Colonic mucosa (tissue), 4 donors: ENCODE results near the gene FAM181B. TPM values are rescaled to one million over a fixed set of nuclear protein-coding genes. Genes with fewer than 3 reads are reported as not detected.

ENCODE experiments used
- DNase-seq: peaks from one replicate; pipeline ENCODE4 v3.0.0-alpha.2; 2020
- H3K27ac ChIP-seq: fragments of 200-600 bp; one replicate; pipeline ENCODE4 v1.8.0; 2021
- H3K27me3 ChIP-seq: fragments of 200-600 bp; one replicate; pipeline ENCODE4 v1.8.0; 2021
- H3K36me3 ChIP-seq: fragments of 200-600 bp; one replicate; pipeline ENCODE4 v1.8.0; 2021
- H3K4me1 ChIP-seq: fragments of 200-600 bp; one replicate; pipeline ENCODE4 v1.8.0; 2021; ENCODE audit warnings: mild to moderate bottlenecking
- H3K4me3 ChIP-seq: fragments of 200-600 bp; one replicate; pipeline ENCODE4 v1.8.0; 2021
- H3K9ac ChIP-seq, 2 donors: one replicate each; pipeline ENCODE4 v1.7.0; 2013; ENCODE audit warnings: control low read depth in 2 of 2, low read depth in 2 of 2, low read length in 2 of 2
- H3K9me3 ChIP-seq: fragments of 200-600 bp; one replicate; pipeline ENCODE4 v1.8.0; 2021
- intact Hi-C: fragments of 100-400 bp; cut with DNase I; formaldehyde crosslinking; loops from one replicate; pipeline ENCODE4 v1.14.1; 2022
- total RNA-seq, 2 donors: library from RNA; stranded (reverse); fragmentation: NEBNext Ultra II Directional in 1 of 2; extraction: Animal tissue kit (Norgen Biotek cat#: 25700) in 1 of 2; gene quantifications; one replicate each; pipeline ENCODE4 v1.2.1, GENCODE V29; 2021
- TF ChIP-seq, protein P1 (sequence below): fragments of 200-600 bp; IDR thresholded peaks from one replicate; pipeline ENCODE4 v1.8.0; 2022; ENCODE audit warnings: antibody characterized with exemption, mild to moderate bottlenecking
- donor health status: healthy.
- donor health status: DM: no; HTN: no; CAD: no.
- donor health status: DM: no; HTN: no; CAD: no.

The FAM181B gene
- total RNA-seq, 2 donors from 2014 or later: 0.12 to 0.32 TPM

DNA sequence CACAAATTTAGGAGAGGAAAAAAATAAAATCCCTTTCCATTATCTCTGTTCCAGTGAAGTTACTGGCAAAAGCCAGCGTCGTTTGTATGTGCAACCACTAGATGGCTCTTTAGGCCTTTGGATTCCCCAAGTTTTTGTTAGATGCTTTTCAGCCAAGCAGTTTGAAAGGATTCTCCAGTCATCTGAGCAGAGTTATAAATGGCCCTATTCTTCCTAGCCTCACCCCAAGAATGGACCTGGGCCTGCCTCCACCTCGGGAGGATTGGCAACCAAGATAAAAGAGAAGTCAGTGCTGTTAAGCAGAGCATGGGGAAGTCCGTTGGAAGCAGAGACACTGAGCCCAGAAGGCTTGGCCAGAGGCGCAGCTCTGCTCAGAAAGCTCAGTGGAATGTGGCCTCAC is 15.4 kb downstream of the FAM181B start:
- no peaks in the 10 kb centered on the region for H3K36me3 ChIP-seq
- no peaks in the 10 kb centered on the region for H3K4me1 ChIP-seq
- TF ChIP-seq, protein P1, sequence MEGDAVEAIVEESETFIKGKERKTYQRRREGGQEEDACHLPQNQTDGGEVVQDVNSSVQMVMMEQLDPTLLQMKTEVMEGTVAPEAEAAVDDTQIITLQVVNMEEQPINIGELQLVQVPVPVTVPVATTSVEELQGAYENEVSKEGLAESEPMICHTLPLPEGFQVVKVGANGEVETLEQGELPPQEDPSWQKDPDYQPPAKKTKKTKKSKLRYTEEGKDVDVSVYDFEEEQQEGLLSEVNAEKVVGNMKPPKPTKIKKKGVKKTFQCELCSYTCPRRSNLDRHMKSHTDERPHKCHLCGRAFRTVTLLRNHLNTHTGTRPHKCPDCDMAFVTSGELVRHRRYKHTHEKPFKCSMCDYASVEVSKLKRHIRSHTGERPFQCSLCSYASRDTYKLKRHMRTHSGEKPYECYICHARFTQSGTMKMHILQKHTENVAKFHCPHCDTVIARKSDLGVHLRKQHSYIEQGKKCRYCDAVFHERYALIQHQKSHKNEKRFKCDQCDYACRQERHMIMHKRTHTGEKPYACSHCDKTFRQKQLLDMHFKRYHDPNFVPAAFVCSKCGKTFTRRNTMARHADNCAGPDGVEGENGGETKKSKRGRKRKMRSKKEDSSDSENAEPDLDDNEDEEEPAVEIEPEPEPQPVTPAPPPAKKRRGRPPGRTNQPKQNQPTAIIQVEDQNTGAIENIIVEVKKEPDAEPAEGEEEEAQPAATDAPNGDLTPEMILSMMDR: peak; percentile 61
- DNase-seq: no peak
- H3K9ac ChIP-seq: no peak overlapping the region
- H3K27me3 ChIP-seq: no peaks in the 10 kb centered on the region
- H3K27ac ChIP-seq: no peak overlapping the region
- no peak overlapping the region for H3K4me3 ChIP-seq
- intact Hi-C loops: loop anchor here (5.0 kb wide), 1 partner anchor 144 kb away; no protein-coding TSS in a partner anchor
- no peaks in the 10 kb centered on the region for H3K9me3 ChIP-seq

DNA sequence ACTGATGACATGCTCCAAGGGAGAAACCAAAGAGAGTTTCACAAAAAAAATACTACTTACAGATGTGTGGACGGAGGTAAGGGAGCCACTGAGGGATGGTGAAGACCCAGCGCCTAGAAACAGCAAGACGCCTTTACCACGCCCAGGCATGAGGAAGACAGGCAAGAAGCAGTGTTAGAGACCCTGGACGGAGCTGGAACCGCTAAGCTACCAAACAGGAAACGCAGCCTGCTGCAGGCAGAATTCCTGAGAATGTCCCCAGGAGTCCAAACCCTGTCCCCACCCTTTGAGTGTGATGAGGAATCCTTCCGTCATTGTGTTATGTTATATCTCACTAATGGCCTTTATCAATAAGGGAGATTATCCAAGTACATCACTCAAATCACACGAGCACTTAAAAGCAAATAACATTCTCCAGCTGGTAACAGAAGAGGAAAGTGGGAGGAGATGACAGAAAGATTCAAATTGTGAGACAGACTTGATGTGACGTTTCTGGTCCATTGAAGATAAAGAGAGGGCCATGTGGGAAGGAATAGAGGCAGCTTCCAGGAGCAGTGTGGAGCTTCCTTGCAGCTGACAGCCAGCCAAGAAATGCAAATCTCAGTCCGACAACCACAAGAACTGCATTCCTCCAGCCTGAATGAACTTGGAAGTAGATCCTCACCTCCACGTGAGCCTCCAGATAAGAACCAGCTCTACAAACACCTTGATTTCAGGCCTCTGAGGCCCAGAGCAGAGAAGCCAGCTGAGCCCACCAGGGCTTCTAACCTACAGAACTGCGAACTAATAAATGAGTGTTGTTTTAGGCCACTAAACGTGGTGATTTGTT is 19.1 kb downstream of the FAM181B start:
- Histone ChIP-seq H3K4me3 (no peak overlapping the region), H3K27me3 (no peaks in the 10 kb centered on the region), H3K9me3 (no peaks in the 10 kb centered on the region), H3K4me1 (no peaks in the 10 kb centered on the region), H3K36me3 (no peaks in the 10 kb centered on the region), H3K9ac (no peak overlapping the region), H3K27ac (no peak overlapping the region)
- TF ChIP-seq, protein P1: no peak
- intact Hi-C loops: loop anchor here (5.0 kb wide), 1 partner anchor 148 kb away; no protein-coding TSS in a partner anchor
- DNase-seq: no peak

DNA sequence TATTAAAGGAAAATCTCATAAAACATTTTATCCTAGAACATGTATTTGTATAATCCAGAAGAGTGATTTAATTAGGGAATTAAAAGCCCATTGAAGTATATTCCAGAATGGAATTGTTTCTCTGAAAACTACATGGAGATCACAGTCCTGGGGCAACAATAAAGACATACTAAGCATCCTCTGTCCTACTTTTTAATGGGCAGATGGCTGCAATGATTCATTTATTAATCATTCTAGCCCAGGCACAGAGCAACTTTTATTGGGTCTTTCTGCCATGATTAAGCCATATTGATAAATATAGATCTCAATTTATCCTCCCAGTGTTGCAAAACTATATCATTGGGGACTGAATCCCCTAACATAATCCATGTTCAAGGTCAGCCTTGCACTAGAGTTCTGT is 22.0 kb downstream of the FAM181B start:
- H3K9ac ChIP-seq: no peak overlapping the region
- intact Hi-C loops: no loop called here
- no peak overlapping the region for H3K27ac ChIP-seq
- no peak overlapping the region for H3K4me3 ChIP-seq
- no peaks in the 10 kb centered on the region for H3K27me3 ChIP-seq
- DNase-seq: no peak
- TF ChIP-seq, protein P1: no peak
- H3K9me3 ChIP-seq: no peaks in the 10 kb centered on the region
- no peaks in the 10 kb centered on the region for H3K36me3 ChIP-seq
- no peaks in the 10 kb centered on the region for H3K4me1 ChIP-seq

DNA sequence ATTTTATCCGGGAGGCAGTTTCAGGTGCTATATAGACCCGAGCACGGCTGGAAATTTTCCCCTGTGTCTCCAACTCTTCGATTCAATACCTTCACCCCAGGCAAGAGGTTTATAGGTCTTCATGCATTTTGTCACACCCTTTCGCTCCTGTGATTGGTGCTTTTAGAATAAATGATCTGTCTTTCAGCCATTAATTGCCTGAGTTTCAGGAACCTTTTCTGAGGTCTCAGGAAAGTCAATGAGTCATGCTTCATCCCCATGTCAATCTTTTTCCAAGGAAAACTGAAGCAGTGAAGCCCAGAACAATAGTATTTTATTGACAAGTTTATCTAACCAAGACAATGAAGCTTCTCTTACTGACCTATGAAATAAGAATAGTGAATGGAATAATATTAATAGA is 29.9 kb downstream of the FAM181B start:
- H3K4me3 ChIP-seq: no peak overlapping the region
- no peaks in the 10 kb centered on the region for H3K27me3 ChIP-seq
- no peak overlapping the region for H3K27ac ChIP-seq
- intact Hi-C loops: no loop called here
- H3K4me1 ChIP-seq: no peaks in the 10 kb centered on the region
- no peaks in the 10 kb centered on the region for H3K36me3 ChIP-seq
- TF ChIP-seq, protein P1: no peak
- H3K9ac ChIP-seq: no peak overlapping the region
- DNase-seq: no peak
- no peaks in the 10 kb centered on the region for H3K9me3 ChIP-seq

GRCh38 chr11:82703226-82703625 is 30.4 kb downstream of the FAM181B start:
- no peak overlapping the region for H3K4me3 ChIP-seq
- DNase-seq: no peak
- no peaks in the 10 kb centered on the region for H3K4me1 ChIP-seq
- intact Hi-C loops: no loop called here
- no peak overlapping the region for H3K9ac ChIP-seq
- H3K27me3 ChIP-seq: no peaks in the 10 kb centered on the region
- no peaks in the 10 kb centered on the region for H3K9me3 ChIP-seq
- no peak overlapping the region for H3K27ac ChIP-seq
- H3K36me3 ChIP-seq: no peaks in the 10 kb centered on the region
- TF ChIP-seq, protein P1: no peak
